Kasumi-1 (cell line): ENCODE measurements around the gene MAL.
"Not testable (repeated sequence)": the region's sequence is repeated elsewhere in the genome, so short reads cannot be mapped to it uniquely, and the experiment has no call there.

Experiments used
- DNase-seq, 2 experiments: peaks; one replicate each; lab custom pipeline; 2025; lab: John Stamatoyannopoulos, UW

Gene MAL

DNA sequence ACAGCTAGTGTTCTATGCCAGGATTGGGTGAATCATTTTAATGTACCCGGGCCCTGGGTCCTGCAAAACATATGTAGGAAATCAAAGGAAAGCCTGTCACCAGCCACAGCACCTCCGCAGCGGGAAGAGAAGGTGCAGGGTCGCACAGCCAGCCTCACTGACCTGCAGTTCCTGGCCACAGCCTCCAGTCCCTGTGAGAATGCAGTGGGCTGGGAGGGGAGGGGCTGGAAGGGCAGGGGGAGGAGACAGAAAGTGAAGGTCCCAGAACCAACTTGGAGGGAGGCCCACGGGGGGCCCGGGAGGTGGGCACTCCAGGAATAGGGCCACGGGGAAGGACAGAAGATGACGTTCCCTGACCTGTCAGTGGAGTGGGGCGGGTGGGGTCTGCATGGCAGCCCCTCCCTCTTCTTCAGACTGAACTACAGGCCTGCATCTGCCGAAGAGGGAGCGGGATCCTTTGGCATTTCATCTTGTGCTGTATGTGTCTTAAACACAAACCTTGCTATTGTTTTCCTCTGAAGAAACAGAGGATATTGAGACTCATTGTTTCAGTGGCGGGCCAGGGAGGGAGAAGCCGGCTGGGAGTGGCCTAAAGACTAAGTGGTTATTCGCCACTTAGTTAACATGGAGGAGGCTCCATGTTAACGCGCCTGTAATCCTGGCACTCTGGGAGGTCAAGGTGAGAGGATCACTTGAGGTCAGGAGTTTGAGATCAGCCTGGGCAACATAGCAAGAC lies 7.5 kb downstream of the MAL start:
- DNase-seq: no peak

DNA sequence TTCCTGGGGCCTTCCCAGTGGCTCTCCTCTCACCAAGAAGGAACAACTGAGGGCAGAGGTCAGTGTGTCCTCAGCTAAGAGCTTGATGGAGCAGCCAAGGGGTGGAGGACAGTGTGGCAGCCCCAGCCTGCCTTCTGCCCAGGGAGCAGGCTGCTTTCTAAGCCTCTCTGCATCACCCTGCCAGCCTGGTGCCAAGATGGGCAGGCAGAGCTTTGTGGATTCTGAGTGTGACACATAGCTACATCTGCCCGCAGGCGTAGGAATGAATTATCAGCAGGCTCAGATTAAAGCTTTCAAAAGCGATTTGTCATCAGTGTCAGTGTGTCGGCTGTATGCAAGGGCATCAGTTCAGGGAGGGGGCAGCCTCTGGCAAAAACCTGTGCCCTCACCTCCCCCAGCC lies 8.7 kb downstream of the MAL start:
- no peak for DNase-seq

DNA sequence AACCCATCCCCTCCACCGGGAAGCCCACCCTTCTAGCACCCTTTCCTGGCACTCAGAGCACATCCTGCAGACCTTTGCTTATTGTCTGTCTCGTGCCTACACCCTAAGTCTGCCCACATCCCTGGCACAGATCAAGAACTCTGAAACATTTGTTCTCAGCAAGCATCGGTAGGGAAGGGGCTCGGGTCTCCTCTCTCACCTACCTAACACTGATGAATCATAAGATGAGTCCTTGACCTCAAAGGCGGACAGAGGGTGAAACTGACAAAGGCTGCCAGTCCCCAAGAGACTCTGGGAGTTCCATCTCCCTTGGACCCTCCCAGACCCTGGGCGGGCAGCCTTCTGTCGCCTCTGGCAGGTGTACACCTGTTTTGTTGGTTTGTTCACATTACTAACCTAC lies 9.3 kb downstream of the MAL start:
- DNase-seq: no peak

DNA sequence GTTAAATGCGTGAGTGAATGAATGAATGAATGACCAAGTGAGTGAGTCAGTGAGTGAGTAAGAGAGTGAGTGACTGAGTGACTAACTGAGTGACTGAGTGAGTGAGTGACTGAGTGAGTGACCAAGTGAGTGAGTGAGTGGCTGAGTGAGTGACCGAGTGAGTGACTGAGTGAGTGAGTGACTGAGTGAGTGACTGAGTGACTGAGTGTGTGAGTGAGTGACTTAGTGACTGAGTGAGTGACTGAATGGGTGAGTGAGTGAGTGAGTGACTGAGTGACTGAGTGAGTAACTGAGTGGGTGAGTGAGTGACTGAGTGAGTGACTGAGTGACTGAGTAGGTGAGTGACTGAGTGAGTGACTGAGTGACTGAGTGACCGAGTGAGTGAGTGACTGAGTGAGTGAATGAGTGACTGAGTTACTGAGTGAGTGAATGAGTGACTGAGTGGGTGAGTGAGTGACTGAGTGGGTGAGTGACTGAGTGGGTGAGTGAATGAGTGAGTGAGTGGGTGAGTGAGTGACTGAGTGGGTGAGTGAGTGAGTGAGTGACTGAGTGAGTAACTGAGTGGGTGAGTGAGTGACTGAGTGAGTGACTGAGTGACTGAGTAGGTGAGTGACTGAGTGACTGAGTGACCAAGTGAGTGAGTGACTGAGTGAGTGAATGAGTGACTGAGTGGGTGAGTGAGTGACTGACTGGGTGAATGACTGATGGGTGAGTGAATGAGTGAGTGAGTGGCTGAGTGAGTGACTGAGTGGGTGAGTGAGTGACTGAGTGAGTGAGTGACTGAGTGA lies 11.3 kb downstream of the MAL start:
- DNase-seq: no peak

DNA sequence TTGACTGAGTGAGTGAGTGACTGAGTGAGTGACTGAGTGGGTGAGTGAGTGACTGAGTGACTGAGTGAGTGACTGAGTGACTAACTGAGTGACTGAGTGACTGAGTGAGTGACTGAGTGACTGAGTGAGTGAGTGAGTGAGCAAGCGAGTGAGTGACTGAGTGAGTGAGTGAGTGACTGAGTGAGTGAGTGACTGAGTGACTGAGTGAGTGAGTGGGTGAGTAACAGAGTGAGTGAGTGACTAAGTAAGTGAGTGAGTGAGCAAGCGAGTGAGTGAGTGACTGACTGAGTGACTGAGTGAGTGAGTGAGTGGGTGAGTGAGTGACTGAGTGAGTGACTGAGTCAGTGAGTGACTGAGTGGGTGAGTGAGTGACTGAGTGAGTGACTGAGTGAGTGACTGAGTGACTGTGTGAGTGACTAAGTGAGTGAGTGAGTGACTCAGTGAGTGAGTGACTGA lies 11.9 kb downstream of the MAL start:
- DNase-seq: no peak

DNA sequence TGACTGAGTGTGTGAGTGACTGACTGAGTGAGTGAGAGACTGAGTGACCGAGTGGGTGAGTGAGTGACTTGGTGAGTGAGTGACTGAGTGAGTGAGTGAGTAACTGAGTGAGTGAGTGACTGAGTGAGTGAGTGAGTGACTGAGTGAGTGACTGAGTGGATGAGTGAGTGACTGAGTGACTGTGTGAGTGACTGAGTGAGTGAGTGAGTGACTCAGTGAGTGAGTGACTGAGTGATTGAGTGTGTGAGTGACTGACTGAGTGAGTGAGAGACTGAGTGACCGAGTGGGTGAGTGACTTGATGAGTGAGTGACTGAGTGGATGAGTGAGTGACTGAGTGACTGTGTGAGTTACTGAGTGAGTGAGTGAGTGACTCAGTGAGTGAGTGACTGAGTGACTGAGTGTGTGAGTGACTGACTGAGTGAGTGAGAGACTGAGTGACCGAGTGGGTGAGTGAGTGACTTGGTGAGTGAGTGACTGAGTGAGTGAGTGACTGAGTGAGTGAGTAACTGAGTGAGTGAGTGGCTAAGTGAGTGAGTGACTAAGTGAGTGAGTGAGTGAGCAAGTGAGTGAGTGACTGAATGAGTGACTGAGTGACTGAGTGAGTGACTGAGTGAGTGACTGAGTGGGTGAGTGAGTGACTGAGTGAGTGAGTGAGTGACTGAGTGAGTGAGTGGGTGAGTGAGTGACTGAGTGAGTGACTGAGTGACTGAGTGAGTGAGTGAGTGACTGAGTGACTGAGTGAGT lies 12.5 kb downstream of the MAL start:
- DNase-seq: not testable (repeated sequence)

DNA sequence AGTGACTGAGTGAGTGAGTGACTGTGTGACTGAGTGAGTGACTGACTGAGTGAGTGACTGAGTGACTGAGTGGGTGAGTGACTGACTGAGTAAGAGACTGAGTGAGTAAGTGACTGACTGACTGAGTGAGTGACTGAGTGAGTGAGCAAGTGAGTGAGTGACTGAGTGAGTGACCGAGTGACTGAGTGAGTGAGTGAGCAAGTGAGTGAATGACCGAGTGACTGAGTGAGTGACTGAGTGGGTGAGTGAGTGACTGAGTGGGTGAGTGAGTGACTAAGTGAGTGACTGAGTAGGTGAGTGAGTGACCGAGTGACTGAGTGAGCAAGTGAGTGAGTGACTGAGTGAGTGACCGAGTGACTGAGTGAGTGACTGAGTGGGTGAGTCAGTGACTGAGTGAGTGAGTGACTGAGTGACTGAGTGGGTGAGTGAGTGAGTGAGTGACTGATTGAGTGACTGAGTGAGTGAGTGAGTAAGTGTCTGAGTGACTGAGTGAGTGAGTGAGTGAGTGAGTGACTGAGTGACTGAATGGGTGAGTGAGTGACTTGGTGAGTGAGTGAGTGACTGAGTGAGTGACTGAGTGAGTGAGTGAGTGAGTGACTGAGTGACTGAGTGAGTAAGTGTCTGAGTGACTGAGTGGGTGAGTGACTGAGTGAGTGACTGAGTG lies 13.3 kb downstream of the MAL start:
- no peak for DNase-seq

DNA sequence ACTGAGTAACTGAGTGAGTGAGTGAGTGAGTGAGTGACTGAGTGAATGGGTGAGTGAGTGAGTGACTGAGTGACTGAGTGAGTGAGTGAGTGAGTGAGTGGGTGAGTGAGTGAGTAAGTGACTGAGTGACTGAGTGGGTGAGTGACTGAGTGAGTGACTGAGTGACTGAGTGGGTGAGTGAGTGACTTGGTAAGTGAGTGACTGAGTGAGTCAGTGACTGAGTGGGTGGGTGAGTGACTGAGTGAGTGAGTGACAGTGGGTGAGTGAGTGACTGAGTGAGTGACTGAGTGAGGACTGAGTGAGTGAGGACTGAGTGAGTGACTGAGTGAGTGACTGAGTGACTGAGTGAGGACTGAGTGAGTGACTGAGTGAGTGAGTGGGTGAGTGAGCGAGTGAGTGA lies 13.9 kb downstream of the MAL start:
- no peak for DNase-seq

DNA sequence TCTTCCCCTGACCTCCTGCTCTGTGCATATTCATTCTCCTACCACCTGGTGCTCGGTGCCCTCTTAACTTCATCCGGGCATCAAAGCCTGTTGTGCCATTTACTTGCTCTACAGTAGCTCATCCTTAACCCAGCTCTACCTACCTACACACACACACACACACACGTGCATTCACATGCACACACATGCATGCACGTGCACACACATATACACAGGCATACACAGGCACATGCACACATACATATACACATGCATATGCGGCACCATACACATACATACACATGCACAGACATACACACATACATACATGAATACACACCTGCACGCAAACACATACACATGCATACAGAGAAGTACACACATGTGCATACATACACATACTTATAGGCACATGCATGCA lies 14.5 kb downstream of the MAL start:
- DNase-seq: no peak

DNA sequence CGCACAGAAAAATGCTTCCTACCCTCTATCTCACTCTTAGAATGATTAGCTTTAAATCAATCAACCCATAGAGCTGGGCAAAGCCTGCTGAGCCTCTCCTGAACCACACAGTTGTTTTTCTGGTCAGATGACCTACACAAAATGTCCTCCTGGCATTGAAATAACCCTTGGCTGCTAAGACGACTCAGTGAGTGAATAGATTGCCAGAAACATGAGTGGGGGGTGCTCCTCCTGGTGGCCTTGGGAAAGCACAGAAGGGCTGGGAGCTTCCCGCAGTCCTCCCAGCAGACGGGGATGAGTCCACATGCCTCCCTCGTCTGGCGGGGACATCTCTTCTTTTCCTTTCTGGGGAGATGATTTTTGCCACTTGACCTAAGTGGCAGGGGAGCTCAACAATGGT lies 14.9 kb downstream of the MAL start:
- no peak for DNase-seq

DNA sequence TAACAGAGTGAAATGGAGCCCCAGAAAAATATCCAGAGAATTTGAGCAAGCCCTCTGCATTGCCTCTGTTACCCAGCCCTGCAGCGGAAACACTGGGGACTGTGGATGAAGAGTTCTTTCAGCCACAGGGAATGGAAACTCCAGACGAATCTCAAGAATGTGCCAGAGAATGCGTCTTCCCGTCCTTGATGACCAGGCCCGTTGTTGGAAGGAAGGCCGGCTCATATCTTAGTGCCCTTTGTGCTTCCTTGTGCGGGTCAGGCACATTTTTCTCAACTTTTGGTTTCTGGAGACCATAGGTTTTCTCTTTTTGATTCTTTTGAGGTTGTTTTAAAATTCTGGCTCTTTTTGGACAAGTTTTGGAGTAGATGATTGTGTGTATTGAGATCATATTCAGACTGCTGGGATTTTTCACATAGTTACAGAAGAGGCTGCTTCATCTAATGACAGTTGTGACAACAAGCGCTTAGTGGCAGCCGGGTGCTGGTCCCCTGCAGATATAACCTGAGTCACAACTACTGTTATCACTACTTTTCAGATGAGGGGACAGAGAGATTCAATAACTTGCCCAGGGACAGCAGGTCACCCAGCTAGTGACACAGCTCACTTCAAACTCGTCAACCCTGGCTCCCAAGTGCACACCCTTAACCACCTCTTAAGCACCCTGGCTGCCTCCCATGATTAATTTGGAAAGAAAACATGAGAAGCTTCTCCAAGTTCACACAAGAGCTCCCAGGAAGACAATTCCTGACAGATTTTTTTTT lies 15.7 kb downstream of the MAL start:
- no peak for DNase-seq

DNA sequence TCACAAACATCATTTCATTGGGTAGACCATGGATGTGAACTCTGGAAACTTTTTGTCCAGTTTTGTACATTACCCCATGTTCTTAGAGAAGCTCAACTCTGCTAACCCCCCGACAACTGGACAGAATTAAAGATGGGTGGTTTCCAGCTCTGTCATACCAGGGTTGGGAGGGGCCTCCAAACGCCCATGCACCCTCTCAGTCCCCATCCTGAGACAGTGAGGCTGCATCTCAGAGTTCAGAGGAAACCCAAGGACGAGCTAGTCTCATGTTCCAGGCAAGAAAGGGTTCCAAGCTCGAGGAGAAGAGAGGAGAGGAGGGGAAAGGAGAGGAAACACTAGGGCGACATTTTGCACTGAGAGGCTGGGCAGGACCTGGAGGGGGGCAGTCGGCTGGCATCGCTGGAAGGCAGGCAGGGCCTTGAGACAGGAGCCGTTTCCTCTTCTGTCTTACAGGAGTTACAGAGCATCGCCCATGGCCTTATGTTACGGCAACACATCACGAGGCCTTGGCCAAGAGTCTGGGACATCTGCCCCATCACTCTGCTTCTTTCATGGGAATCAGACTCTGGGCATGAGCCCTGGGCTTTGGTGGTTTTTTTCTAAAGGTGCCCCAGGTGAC lies 16.4 kb downstream of the MAL start:
- no peak for DNase-seq

DNA sequence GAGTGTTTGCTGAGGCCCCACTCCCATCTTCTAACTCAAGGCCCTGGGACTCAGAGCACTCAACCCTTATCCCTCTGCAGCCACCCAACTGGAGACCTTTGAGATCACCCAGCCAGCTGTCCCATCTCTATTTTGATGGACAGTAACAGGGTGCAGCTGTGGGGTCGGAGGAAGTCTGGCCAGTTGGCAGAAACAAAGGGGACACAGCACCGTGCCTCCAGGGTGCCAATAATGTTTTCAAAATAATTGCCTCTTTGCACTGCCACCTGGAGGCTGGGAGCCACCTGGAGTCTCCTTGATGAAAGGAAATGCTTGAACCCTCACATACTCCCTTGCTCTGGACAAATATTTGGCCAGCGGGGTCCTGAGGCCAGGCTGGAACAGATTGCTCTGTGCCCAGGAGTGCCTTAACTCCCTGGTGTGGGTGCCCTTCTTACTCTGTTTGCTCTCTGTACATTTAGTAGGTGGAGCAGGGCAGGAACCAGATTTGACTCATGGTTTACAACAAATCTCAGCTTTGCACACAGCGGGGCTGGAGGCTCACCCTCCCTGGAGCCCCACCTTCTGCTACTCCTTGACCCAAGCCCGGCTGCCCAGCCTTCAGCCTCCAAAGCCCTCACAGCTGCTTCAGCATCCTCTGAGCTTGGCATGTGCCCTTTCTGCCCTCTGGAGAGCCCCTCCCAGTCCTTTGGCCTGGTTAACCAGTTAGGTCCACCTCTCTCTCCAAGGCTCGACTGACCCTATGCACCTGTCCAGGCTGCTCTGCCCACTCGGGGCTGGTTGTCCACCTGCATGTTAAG lies 17.2 kb downstream of the MAL start:
- DNase-seq: no peak

DNA sequence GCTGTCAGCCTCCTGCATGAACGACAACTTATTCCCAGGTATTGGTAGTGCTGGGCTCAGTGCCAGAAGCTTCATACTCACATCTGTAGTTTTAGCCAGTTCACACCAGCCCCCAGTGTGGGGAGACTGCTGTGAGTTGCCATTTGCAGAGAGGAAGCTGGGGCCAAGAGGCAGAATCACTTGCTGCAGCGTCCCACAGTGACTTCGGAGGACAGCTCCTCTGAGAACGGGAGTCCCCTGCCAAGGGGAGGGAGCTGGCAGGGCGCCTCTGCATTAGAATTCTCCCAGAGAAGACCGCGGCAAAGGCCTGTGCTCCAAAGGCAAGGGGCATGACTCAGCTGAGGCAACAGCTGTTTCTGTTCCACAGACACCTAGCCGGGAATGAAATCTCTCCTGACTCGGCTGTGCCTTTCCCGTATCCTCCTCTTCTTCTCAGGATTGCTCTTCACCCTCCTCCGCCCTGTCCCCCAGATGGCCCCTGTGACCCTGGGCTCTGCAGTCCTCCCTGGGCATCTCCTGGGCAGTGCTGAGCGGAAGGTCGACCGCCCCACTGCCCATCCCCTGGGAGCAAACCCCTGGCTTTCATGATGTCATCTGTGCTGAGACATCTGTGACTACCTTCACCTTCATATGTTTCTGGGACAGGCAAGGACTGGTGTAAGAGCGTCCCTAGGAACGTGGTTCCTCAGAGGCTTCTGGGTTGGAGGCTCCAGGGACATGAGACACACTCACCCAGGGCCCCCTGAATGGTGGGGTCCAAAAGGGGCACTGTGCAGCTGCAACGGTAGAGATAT lies 18.0 kb downstream of the MAL start:
- DNase-seq: no peak

DNA sequence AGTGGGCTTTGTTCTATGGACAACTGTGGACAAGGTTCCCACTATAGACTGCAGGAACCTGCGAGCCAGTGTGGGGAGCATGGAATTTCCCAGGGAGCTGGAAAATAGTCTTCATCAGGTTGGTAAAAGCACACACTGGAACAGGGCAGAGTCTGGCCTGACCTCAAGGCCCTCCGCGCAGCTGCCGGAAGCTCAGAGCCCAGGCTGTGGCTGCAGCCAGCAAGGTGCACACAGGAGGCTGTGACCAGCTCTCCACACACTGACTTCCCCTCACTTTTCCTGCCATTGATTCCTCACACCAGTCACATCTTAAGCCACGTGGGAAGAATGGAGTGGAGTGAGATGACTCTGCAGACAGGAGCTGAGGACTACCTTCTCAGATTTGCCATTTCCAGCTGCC lies 19.1 kb downstream of the MAL start:
- no peak for DNase-seq

DNA sequence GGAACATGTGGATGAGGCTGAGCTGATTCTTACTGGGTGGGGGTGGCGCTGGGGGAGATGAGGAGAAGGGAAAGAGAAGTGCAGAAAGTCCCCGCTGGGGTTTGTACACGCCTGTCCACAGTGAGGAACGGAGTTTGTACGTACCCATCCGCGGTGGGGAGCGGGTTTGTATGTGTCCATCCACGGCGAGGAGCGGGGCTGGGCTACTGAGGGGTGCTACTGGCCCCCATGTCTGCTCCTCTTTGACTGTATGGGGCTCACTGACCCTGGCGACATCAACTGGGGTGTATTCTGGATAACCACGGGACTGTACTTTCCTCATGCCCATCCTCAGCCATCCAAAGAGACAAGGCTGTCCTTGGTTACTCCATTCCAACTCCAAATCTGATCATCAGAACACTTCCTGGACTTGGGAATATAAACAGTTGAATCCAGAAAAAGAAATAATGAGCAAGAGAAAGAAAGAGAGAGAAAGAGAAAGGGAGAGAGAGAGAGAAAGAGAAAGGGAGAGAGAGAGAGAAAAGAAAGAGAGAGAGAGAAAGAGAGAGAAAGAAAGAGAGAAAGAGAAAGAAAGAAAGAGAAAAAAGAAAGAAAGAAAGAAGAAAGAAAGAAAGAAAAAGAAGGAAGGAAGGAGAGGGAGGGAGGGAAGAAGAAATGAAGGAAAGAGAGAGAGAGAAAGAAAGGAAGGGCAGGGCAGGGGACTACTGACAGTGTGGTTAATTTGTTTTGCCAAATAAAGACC lies 21.0 kb downstream of the MAL start:
- DNase-seq: no peak

DNA sequence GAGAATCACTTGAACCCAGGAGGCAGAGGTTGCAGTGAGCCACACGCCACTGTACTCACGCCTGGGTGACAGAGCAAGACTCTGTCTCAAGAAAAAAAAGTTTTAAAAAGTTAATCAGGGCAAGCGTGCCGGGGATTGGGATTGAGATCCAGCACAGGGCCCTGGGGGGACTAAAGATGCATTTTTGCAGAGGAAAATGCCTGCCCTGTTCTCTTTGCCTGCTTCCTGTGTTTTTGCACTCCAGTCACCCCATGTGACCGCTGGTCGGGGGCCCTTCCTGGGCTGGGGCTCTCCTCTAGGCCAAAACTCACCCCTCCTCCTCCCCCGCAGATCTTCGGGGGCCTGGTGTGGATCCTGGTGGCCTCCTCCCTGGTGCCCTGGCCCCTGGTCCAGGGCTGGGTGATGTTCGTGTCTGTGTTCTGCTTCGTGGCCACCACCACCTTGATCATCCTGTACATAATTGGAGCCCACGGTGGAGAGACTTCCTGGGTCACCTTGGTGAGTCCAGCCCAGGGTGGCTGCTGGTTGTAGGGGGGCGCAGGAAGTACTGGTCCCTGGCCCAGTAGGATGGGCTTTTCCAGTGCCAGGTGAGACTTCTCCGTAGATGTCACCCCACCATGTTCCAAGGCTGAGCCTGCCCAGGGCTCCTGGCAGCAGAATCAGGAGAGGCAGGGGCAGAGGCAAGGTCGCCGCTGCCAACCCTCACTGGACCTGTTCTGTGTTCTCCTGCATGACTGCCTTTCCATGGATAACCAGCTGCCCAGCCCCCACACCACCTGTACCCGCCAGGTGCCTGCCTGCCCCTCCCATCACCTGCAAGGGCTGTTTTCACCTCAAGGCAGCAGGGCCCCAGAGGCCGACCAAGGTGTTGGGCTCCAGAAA lies 22.4 kb downstream of the MAL start:
- DNase-seq: no peak
